Neuron (in vitro differentiated cells): ENCODE data around the gene NCKAP1.
"Not testable (repeated sequence)": the region's sequence is repeated elsewhere in the genome, so short reads cannot be mapped to it uniquely, and the experiment has no call there.

Source experiments
- H2AFZ ChIP-seq: one replicate; pipeline ENCODE4 v1.6.1; 2013; ENCODE audit warnings: low read depth, mild to moderate bottlenecking, inconsistent platforms, low read length, moderate library complexity
- H3K27me3 ChIP-seq: one replicate; pipeline ENCODE4 v1.6.1; 2013; ENCODE audit warnings: low read length; ENCODE audit not compliant: insufficient read depth
- H3K36me3 ChIP-seq: one replicate; pipeline ENCODE4 v1.6.1; 2013; ENCODE audit warnings: low read length; ENCODE audit not compliant: insufficient read depth
- H3K4me1 ChIP-seq: one replicate; pipeline ENCODE4 v1.6.1; 2013; ENCODE audit warnings: low read length; ENCODE audit not compliant: insufficient read depth
- H3K4me3 ChIP-seq: 2 replicates; pipeline ENCODE4 v1.5.1; 2013; ENCODE audit warnings: mild to moderate bottlenecking, low read length, moderate library complexity
- H3K9me3 ChIP-seq: one replicate; pipeline ENCODE4 v1.6.1; 2013; ENCODE audit warnings: low read length

NCKAP1 gene

DNA sequence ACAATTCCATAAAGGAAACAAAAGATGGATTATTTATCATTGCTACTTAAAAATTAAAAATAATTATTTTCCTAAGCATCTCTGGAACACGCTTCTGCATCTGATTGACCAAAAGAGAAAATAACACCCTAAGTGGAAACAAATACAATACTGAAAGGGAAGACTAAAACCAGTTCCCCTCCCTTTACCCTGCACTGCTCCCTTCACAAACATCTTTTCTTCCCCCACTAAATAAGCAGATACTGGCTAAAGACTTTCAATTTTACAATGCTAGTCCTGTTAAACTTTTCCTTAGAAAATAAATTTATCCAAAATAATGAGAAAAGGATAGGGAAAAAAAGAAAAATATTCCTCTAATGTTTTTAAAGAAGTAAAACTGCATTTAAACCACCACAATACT lies 4.3 kb downstream of the NCKAP1 start:
- Histone ChIP-seq H3K36me3 (no peaks in the 10 kb centered on the region), H3K9me3 (no peaks in the 10 kb centered on the region), H3K27me3 (no peaks in the 10 kb centered on the region), H3K4me1 (peaks cover 25% of the 10 kb centered on the region), H2AFZ (no peak overlapping the region), H3K4me3 (no peak overlapping the region)

DNA sequence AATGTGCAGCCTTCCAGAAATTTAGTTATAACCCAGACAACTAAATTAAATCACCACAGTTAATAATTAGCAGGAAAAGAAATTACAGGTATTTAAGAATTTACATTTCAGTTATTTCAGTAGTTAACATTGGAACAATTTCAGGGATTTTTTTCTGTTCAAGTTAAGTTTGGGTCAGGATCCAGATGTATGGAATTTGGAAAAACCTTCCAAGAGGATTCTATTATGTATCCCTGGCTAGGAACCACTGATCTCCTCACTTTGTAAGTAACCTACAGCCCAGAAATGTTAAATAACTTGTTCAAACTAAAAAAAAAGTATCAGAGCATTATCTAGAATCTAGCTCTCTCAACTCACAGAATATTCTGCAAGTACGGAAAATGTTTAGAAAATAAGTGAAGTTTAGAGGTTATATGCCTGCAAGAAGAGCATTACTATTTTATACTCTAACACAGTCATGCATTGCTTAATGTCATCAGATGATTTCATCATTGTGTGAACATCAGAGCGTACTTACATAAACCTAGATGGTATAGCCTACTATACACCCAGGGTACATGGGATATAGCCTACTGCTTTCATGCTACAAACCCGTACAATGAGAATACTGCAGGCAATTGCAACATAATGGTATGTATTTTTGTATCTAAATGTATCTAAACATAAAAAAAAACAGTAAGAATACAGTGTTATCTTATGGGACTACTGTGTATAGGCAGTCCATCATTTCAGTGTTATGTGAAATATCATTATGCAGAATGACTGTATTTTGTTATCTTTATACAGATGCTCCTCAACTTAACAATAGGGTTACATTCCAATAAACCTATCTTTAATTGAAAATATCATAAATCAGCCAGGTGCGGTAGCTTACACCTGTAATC lies 6.1 kb downstream of the NCKAP1 start:
- Histone ChIP-seq H3K36me3 (no peaks in the 10 kb centered on the region), H3K4me1 (peaks cover 25% of the 10 kb centered on the region), H3K4me3 (no peak overlapping the region), H2AFZ (no peak overlapping the region), H3K9me3 (no peaks in the 10 kb centered on the region), H3K27me3 (no peaks in the 10 kb centered on the region)

DNA sequence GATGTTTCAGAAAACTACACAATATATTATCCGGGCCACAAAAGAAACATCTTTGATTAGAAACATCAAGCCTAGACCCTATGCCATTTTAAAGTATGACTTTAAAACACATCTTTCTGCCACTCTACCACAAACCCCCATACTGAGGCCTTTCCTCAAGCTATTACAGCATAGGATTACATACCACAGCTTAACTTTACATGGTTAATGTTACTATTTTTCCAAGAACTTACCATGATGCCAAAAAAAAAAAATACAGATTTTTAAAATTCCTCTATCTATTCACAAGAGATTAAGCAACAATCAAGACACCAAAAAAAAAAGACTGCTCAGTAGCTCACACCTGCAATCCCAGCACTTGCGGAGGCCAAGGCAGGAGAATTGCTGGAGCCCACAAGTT lies 9.0 kb downstream of the NCKAP1 start:
- Histone ChIP-seq H2AFZ (no peak overlapping the region), H3K4me1 (no peaks in the 10 kb centered on the region), H3K4me3 (no peak overlapping the region), H3K36me3 (no peaks in the 10 kb centered on the region), H3K27me3 (no peaks in the 10 kb centered on the region), H3K9me3 (no peaks in the 10 kb centered on the region)

DNA sequence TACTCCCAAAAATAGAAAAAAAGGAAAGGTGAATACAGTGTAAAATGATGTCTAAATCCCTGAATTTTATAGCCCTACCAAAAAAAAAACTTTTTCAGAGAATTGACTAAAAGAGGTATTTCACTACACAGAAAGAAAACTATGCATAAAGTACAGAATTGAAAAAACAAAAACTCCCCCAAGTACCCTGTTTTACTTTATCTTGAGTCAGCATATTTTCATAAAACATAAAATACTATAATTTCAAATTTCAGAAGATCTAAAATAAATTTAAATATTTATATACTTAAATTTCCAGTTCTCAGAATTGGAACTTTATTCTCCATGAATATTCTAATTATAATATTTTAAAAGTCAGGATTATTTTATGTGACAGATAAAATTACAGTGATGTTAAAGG lies 10.1 kb downstream of the NCKAP1 start:
- H3K4me3 ChIP-seq = no peak overlapping the region
- H2AFZ ChIP-seq = no peak overlapping the region
- no peaks in the 10 kb centered on the region for H3K27me3 ChIP-seq
- H3K36me3 ChIP-seq = peaks cover 7% of the 10 kb centered on the region
- no peaks in the 10 kb centered on the region for H3K4me1 ChIP-seq
- no peaks in the 10 kb centered on the region for H3K9me3 ChIP-seq

GRCh38 chr2:183027443-183027842 lies 10.8 kb downstream of the NCKAP1 start:
- H3K4me3 ChIP-seq = no peak overlapping the region
- H3K4me1 ChIP-seq = no peaks in the 10 kb centered on the region
- H3K27me3 ChIP-seq = no peaks in the 10 kb centered on the region
- H3K36me3 ChIP-seq = peaks cover 12% of the 10 kb centered on the region
- no peak overlapping the region for H2AFZ ChIP-seq
- H3K9me3 ChIP-seq = no peaks in the 10 kb centered on the region

- Histone ChIP-seq H3K4me3 (no peak overlapping the region), H2AFZ (no peak overlapping the region), H3K9me3 (peaks cover 3% of the 10 kb centered on the region), H3K4me1 (no peaks in the 10 kb centered on the region), H3K27me3 (no peaks in the 10 kb centered on the region), H3K36me3 (peaks cover 23% of the 10 kb centered on the region)
Observed at GRCh38 chr2:183026424-183026823, 11.8 kb downstream of the NCKAP1 start.

- Histone ChIP-seq H3K36me3 (peaks cover 26% of the 10 kb centered on the region), H3K4me1 (no peaks in the 10 kb centered on the region), H3K9me3 (peaks cover 4% of the 10 kb centered on the region), H3K27me3 (no peaks in the 10 kb centered on the region), H3K4me3 (no peak overlapping the region), H2AFZ (no peak overlapping the region)
Observed at GRCh38 chr2:183025993-183026392, 12.3 kb downstream of the NCKAP1 start.

DNA sequence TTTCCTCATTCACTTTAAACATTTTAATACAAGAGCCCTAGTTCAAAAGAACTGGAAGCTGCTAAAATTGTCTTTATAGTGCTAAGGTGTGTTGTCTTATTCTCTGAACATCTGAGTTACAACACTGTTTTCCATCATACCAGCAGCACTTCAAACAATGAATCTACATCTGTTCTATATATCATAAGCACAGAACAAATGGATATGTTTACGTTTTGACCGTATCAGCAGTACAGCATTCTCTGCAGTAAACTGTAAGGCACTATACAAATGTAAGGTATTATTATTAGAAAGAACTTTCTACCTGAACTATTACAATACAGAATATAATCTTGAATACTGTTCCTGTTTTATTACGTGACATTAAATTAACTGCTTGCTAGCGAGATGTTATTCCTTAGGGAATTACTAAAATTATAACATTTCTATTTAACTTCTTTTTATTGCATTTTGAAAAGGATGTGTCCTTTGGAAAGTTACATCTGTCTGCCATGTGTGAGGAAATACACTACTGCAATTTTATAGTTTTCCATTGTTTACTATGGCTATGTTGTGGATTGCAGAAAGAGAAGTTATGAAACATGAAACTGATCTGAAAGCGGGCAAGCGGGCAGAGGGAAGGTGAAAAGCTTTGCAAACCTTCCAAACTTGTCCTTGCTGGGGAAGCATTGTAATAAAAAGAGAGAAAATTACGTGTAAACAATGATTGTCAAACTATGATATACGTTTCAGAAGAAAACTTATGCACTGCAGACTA lies 13.7 kb downstream of the NCKAP1 start:
- H3K4me1 ChIP-seq = no peaks in the 10 kb centered on the region
- H2AFZ ChIP-seq = no peak overlapping the region

GRCh38 chr2:183022711-183023110 lies 15.5 kb downstream of the NCKAP1 start:
- H3K4me1 ChIP-seq = no peaks in the 10 kb centered on the region
- no peaks in the 10 kb centered on the region for H3K27me3 ChIP-seq
- peaks cover 7% of the 10 kb centered on the region for H3K9me3 ChIP-seq
- H3K4me3 ChIP-seq = no peak overlapping the region
- peaks cover 41% of the 10 kb centered on the region for H3K36me3 ChIP-seq
- no peak overlapping the region for H2AFZ ChIP-seq

More for the DNA sequence above, 13.7 kb downstream of the NCKAP1 start:
- Histone ChIP-seq H3K9me3 (peaks cover 6% of the 10 kb centered on the region), H3K27me3 (no peaks in the 10 kb centered on the region), H3K36me3 (peaks cover 35% of the 10 kb centered on the region), H3K4me3 (no peak overlapping the region)

- H3K36me3 ChIP-seq = peaks cover 50% of the 10 kb centered on the region
- no peaks in the 10 kb centered on the region for H3K4me1 ChIP-seq
- H3K4me3 ChIP-seq = no peak overlapping the region
- H3K9me3 ChIP-seq = peaks cover 12% of the 10 kb centered on the region
- H3K27me3 ChIP-seq = no peaks in the 10 kb centered on the region
- H2AFZ ChIP-seq = no peak overlapping the region
Observed at GRCh38 chr2:183021613-183022012, 16.6 kb downstream of the NCKAP1 start.

- Histone ChIP-seq H3K36me3 (peaks cover 52% of the 10 kb centered on the region), H3K27me3 (no peaks in the 10 kb centered on the region), H3K4me3 (no peak overlapping the region), H2AFZ (no peak overlapping the region), H3K9me3 (peaks cover 12% of the 10 kb centered on the region), H3K4me1 (no peaks in the 10 kb centered on the region)
Observed at GRCh38 chr2:183019718-183020442, 18.4 kb downstream of the NCKAP1 start.

DNA sequence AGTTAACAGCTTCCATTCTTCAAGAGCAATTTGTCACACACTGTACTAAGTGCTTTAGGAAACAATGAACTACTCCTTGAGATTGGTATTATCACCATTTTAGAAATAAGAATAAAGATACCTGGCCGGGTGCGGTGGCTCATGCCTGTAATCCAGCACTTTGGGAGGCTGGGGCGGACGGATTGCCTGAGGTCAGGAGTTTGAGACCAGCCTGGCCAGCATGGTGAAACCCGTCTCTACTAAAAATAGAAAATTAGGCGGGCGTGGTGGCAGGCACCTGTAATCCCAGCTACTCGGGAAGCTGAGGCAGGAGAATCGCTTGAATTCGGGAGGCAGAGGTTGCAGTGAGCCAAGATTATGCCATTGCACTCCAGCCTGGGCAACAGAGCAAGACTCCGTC lies 20.4 kb downstream of the NCKAP1 start:
- not testable (repeated sequence) for H3K4me1 ChIP-seq, H2AFZ ChIP-seq, H3K27me3 ChIP-seq, H3K4me3 ChIP-seq
- Histone ChIP-seq H3K36me3 (peaks cover 44% of the 10 kb centered on the region), H3K9me3 (peaks cover 12% of the 10 kb centered on the region)

DNA sequence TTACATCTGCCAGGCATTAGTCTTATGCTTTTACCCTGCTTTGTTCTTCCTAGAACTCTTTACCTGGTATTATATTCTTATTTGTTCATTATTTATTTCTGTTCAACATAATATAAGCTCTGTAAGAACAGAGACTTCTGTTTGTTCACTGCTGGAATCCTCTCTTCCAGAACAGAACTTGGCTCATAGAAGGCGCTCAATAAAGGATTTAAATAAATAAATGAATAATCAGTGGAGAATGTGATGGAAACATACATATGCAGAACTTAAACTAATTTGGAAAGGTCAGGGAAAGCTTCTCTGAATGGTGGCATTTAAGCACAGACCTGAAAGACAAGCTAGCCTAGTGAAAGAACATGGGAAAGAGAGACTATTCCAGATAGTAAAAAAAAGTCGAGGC lies 24.3 kb downstream of the NCKAP1 start:
- Histone ChIP-seq H3K4me1 (peaks cover 2% of the 10 kb centered on the region), H3K9me3 (peaks cover 6% of the 10 kb centered on the region), H2AFZ (no peak overlapping the region), H3K4me3 (no peak overlapping the region), H3K36me3 (peaks cover 17% of the 10 kb centered on the region), H3K27me3 (no peaks in the 10 kb centered on the region)
